HL-60/S4 treated with retinoic acid at 250 ng/mL for 4 days and 3 days (cell line): ENCODE measurements around the gene CD302.
"Not testable (repeated sequence)": the region's sequence is repeated elsewhere in the genome, so short reads cannot be mapped to it uniquely, and the experiment has no call there.

Source experiments
- in situ Hi-C: fragments of 300-500 bp; cut with MboI; formaldehyde crosslinking; loops from 2 replicates; pipeline ENCODE4 v1.7.0; 2022; ENCODE audit warnings: low sequenced_read_pairs

CD302 gene, protein sequence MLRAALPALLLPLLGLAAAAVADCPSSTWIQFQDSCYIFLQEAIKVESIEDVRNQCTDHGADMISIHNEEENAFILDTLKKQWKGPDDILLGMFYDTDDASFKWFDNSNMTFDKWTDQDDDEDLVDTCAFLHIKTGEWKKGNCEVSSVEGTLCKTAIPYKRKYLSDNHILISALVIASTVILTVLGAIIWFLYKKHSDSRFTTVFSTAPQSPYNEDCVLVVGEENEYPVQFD

DNA sequence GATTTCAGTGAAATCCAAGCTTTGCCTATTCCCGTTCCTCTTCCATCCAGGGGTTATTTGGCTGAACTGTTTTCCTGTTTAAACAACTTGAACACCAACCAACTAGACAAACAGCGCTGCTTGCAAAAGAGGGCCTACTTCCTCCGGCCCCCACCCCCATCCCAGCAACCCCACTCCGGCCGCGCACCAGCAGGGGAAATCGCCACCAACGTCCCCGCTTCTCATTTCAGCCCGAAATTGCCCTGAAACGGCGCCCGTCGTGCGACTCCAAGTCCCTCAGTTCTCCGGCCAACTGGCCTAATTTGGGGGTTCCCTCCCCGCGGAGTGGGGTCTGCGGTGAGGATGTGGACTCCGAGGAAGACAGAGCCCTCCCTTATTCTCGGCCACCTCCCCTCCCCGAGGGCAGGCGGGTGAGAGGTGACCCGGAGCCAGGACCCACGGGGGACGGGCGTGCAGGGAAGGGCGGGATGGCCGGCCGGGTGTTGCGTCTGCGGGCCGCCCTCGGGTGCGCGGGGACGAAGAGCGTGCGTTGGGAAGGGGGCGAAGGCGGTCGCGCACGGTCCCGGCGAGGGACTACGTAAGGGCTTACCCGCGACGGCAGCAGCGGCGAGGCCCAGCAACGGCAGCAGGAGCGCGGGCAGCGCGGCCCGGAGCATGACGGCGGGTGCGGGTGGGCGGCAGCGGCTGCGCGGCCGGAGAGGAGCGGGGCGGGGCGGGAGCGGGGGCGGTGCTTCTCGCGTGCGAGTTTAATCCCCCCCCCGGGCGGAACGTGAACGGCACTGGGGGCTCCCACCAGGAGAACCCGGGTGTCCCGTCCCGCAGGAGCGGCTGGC is at the start of gene CD302:
Gene CD302 (minus strand): TSS at position 666 of the 833 bp plus-strand sequence. CDS start 10 bp downstream, at position 656.
- in situ Hi-C loops, result no loop called here

DNA sequence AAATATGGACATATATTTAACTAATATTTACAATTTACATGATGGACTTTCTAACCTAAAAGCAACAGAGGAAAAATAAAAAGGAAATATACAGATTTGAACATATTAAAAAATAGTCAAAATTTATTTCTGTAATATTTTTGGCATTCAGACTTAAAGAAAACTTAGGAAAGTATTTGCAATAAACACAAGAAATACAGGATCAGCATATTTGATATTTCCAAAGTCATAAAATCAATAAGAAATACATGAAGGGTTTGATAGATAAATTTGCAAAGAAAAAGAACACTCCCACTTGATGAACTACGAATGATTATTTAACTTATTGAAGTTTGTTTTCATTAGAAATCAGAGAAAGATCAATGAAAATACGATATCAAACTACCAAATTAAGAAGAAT is 48.6 kb upstream of the CD302 start:
- in situ Hi-C loops, result no loop called here

DNA sequence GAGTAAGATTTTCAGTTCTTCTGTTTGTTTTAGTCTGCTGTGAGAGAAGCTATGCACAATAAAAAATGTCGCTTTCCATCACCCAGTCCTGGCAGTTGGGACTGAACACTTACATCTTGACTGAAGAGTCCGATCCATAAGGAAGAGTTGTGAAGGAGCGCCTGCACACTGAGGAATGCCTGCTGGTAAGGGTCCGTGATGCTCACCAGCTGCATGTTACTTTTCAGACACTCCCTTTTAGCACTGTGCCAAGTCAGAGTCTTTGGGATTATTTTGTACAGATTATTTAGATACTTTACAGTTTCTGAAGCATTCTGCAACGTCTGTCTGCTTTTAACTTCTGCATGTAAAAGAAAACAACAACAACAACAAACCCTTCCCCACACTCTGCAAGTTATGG is 42.6 kb upstream of the CD302 start:
- in situ Hi-C loops, result no loop called here

DNA sequence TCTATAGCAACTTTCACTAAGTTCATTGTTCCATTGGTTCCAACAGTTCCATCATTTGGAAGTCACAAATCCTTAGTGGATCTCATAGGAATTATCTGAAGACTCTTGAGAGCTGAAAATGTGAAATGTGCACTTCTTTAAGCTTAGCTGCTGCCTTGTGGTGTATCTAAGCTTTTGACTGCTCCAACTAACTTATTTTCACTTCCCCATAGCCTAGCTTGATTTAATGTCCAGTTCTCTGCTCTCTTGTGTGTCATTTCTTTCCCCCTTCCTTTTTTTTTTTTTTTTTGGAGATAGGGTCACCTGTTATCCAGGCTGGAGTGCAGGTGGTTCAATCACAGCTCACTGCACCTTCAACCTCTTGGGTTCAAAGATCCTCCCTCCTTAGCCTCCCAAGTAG is 34.9 kb upstream of the CD302 start:
- in situ Hi-C loops, result no loop called here

DNA sequence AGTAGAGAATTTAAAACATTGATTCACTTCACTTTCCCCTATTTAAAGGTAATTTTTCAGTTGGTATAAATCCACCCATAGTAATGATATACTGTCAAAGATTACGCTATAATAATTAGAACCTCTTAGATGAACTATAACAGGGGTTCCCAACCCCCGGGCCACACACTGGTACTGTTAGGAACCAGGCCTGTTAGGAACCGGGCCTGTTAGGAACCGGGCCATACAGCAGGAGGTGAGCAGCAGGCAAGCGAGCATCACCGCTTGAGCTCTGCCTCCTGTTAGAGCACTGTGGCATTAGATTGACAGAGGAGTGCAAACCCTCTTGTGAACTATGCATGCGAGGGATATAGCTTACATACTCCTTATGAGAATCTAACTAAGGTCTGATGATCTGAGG is 34.0 kb upstream of the CD302 start:
- in situ Hi-C loops, result no loop called here

DNA sequence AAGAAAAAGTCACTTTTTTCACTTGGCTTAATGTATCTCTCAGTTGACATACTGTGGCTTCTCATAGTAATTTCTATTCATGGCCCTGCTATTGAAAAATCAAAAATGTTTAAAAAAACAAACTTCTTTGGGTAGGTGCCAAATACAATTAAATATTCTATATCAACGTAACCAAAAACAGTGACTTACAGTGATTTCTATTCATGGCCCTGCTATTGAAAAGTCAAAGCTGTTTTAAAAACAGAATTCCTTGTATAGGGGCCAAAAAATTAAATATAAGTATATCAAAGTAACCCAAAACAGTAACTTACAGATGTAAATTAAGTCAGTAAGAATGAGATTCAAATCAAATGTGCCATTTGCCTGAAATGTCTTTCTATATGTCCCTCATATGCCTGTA is 31.4 kb upstream of the CD302 start:
- in situ Hi-C loops, result no loop called here

DNA sequence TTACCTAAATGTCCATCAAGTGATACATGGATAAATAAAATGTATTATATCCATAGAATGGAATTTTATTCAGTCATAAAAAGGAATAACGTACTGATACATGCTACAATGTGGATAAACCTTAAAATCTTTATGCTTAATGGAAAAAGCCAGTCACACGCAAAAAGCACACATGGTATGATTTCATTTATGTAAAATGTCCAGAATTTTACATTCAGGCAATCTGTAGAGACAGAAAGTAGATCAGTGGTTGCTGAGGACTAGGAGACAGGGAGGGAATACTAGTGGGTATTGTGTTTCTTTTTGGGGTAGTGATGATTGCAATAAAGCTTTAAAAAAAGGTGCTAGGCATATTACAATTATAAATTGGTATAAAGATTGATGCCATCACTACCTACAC is 30.7 kb upstream of the CD302 start:
- in situ Hi-C loops, result no loop called here

DNA sequence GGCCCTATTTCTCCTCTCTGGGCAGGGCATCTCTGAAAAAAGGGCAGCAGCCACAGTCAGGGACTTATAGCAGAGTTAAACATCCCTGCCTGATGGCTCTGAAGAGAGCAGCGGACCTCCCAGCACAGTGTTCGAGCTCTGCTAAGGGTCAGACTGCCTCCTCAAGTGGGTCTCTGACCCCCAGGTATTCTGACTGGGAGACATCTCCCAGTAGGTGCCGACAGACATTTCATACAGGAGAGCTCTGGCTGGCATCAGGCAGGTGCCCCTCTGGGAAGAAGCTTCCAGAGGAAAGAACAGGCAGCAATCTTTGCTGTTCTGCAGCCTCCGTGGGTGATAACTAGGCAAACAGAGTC is 24.4 kb upstream of the CD302 start:
- in situ Hi-C loops, result not testable (repeated sequence)

DNA sequence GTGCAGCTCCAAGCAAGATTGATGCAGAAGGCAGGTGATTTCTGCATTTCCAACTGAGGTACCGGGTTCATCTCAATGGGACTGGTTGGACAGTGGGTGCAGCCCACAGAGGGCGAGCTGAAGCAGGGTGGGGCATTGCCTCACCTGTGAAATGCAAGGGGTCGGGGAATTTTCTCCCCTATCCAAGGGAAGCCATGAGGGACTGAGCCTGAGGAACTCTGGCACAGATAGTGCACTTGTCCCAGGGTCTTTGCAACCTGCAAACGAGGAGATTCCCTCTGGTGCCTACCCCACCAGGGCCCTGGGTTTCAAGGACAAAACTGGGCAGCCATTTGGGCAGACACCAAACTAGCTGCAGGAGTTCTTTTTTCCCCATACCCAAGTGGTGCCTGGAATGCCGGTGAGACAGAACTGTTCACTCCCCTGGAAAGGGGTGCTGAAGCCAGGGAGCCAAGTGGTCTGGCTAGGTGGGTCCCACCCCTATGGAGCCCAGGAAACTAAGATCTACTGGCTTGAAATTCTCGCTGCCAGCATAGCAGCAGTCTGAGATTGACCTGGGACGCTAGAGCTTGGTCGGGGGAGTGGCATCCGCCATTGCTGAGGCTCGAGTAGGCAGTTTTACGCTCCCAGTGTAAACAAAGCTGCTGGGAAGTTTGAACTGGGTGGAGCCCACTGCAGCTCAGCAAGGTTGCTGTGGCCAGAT is 23.9 kb upstream of the CD302 start:
- in situ Hi-C loops, result not testable (repeated sequence)

DNA sequence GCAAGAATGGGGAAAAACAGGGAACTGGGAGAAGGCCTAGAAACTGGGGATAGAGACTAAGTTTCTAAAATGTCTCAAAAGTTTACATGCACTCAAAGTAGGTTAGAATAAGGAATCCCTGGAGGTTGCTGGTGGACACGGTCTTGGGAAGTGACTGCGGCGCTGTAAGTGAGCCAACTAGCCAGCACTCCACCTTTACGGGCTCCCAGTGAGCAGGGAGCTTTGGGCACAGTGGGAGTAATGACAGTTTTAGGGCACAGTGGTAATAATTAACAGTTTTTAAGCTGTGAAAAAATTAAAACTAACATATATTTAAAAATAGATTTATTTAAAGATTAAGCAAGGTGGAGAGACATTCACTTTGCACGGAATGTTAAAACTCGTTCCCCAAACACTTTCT is 20.9 kb upstream of the CD302 start:
- in situ Hi-C loops, result no loop called here

DNA sequence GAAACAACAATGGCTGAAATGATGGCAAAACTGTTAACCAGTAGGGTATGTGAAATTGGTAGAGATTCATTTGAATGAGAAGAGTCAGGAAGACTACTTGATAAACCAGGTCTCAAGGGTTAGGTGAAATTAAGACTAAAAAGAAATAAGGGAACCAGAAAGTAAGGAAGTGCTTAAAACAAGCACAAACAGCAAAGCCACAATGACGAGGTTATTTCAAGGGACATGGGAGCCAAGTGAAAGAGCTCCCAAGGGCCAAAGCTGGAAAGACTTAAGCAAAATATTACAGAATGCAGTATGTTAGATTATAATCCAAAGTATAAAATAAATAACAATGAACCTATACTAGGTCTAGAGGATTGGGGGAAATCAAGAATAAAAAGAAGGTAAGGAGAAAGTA is 19.3 kb upstream of the CD302 start:
- in situ Hi-C loops, result no loop called here

DNA sequence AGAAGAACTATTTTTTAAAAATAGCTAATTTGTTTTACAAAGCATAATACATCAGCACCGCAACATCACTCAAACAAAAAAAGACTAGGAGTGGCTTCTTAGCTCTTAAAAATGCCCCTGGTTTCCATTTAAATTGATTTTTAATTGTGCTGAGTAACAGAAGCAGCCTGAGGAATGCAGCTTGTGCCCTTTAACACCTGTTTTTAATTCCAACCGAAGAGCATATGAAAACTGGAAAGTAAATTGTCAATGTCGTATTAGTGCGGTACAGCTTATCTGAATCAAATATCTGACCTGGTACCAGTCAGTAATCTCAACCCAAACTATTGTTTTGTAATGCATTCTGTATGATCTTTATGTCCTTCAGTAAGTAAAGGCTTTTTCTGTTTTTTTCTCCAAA is 13.2 kb upstream of the CD302 start:
- in situ Hi-C loops, result no loop called here

DNA sequence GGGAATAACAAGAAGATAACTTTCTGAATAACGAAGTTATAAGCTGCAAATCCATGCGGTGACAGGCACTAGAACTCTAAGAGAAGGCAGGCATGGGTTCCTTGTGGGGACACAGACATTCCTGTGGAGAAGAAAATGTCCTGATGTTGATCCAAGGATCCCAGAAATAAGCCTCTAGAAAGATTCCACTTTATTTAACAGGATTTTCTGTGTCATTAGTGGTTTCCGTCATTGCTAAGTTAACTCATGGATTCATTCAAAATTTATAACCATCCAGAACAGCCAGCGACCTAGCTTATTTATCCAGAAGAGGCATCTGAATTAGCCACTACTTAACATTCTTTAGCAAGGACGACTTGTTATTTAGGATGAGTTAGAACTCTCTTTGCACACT is 10.0 kb upstream of the CD302 start:
- in situ Hi-C loops, result no loop called here

DNA sequence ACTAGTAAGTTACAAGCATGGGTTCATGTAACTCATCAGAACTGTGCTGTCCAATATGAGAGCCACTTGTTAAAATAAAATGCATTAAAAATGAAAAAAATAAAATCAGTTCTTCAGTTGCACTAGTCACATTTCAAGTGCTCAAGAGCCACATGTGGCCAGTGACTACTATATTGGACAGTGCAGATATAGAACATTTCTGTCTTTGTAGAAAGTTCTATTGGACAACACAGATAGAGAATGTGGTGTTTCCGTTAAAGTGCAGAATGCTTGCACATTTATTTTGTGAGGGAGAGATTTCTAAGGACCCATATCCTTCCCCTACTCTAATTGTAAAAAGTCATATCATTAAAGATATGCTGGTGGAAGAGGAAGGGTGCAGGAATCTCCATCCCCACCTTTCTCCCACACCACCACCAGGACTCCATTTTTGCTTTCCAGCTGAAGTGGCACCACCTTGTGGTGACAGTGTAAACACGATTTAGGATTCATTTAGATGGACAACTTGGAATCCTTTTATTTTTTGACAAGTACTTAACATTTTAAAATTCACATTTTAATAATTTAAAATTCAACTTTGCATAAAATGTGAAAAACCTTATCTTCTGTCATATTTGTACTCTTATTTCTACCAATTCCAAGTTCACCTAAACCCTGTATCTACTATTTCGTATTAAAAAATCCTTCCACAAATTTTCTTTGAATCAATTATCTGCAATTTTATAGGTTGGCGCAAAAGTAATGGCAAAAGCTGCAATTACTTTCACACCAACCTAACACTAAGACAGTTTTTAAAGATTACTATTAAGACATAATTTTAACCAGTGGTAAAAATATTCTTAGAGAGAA is 9.4 kb upstream of the CD302 start:
- in situ Hi-C loops, result no loop called here

DNA sequence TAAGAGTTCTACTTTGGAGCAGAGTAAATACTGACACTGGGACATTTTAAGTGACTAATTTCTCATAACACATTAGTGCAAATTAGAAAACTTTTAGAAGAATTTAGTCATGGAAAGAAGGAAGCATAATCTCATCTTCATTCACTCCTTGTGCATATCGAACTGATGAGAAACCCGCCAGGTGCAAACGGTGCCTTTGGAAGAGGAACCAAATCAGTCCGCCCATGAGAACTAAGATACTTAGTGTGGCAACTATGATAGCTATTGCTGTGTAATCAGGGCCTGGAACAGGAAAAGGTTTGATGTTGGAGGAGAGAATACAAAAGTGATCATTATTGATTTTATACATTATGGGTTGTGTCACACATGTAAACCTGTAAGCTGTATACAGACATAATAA is 6.9 kb upstream of the CD302 start:
- in situ Hi-C loops, result no loop called here

DNA sequence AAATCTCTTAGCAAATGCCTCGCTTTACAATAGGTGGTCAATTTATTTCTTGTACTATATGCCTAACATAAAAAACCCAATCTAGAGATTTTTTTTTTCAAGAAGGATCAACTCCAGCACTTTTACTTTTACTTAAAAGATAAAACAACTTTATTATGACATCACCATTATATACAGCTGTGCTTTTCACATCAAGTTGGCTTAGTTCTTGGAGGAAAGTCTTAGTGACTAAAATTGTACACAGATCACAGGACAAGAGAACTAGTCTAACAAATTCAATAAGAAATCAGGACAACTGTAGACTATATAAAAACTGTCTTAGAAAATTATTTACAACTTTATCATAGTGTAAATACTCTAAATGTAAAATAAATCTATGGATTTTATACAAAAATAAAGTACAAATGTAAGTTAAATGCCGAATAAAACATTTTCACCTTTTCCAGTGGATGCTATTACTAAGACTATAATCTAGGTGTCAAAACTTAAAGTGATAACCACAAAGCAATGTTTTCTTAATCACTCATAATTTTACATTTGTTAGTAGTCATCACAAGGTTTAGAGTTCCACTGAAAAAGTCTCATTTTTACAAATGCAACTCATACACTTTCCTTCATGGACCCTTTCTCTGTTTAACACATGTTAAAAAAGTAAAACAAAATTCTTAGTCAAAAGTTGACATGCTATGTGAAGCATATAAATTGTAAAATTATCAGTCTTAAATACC is 5.4 kb upstream of the CD302 start:
- in situ Hi-C loops, result no loop called here

DNA sequence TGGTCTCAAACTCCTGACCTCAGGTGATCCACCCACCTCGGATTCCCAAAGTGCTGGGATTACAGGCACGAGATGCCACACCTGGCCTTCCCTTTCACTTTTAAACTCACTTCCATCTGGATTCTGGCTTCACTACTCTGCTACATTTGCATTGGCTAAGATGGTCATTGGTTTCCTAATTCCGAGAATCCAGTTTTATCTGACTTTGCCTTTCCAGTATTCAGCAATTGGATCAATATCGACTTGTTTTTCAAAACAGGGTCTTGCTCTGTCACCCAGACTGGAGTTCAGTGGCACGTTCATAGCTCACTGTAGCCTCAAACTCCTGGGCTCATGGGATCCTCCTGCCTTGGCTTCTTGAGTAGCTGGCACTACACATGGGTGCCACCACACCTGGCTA is 4.7 kb upstream of the CD302 start:
- in situ Hi-C loops, result no loop called here

DNA sequence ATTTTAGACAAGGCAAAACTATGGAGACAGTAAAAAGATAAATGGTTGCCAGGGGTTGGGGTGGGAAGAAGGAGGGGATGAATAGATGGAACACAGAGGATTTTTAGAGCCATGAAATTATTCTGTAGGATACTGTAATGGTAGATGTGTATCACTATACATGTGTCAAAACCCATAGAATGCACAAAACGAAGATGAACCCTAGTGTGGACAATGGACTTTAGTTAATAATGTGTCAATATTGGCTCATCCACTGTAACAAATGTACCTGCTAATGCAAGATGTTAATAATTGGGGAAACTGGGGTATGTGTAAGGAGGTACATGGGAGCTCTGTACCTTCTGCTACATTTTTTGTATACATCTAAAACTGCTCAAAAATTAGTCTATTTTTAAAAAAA is 1.8 kb upstream of the CD302 start:
- in situ Hi-C loops, result no loop called here

DNA sequence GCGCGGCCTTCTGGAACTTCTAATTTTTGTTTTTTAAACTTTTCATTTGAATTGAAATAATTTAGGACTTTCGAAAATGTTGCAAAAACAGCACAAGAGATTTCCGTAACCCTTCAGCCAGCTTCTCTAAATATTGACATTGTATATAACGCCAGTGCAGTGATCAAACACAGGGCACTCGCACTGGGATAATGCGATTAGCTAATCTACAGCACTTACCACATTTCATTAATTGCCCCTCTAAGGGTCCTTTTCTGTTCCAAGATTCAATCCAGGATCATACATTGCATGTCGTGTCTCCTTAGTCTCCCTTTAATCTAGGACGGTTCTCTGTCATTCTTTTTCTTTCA is 343 bp upstream of the CD302 start:
- in situ Hi-C loops, result no loop called here

DNA sequence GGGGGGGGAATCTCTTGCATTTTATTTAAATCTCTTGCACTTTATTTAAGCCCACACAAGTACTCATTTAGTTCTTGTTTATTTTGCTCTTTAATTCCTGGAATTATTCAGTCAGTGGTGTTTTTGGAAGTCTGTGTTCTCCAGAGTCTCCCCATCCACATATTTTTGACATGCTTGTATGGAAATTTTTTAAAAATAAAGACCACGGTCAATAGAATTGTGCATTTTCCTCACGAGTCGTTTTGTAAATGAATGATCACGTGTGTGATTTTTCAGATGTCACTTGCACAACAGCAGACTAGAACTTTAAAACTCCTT is 824 bp downstream of the CD302 start:
- in situ Hi-C loops, result no loop called here
